Fibroblast of skin of right biceps (primary cell): ENCODE results near the gene INSIG1.

Source experiments
- DNase-seq: peaks from one replicate; pipeline ENCODE4 v3.0.0-alpha.2; 2013

The INSIG1 gene

GRCh38 chr7:155297517-155298287 is at the start of gene INSIG1:
TSS of gene INSIG1 (plus strand) at chr7:155297878. CDS start at chr7:155298286, 408 bp downstream.
- DNase-seq, result peak; percentile 95

- no peak for DNase-seq
Observed at GRCh38 chr7:155248366-155248756, 49.3 kb upstream of the INSIG1 start.

GRCh38 chr7:155251831-155252230 is 45.8 kb upstream of the INSIG1 start:
- no peak for DNase-seq

GRCh38 chr7:155252444-155252887 is 45.2 kb upstream of the INSIG1 start:
- DNase-seq, result peak; percentile 33

- DNase-seq, result no peak
Observed at GRCh38 chr7:155252892-155253501, 44.7 kb upstream of the INSIG1 start.

- DNase-seq, result no peak
Observed at GRCh38 chr7:155254018-155254417, 43.7 kb upstream of the INSIG1 start.

- no peak for DNase-seq
Observed at GRCh38 chr7:155255071-155255470, 42.6 kb upstream of the INSIG1 start.

- peak; percentile 45 for DNase-seq
Observed at GRCh38 chr7:155255621-155256020, 42.1 kb upstream of the INSIG1 start.

GRCh38 chr7:155256081-155256760 is 41.5 kb upstream of the INSIG1 start:
- DNase-seq, result no peak

GRCh38 chr7:155256761-155257481 is 40.8 kb upstream of the INSIG1 start:
- no peak for DNase-seq

GRCh38 chr7:155257482-155258225 is 40.0 kb upstream of the INSIG1 start:
- peak; percentile 75 for DNase-seq

GRCh38 chr7:155258226-155258560 is 39.5 kb upstream of the INSIG1 start:
- DNase-seq, result peak; percentile 87

- DNase-seq, result no peak
Observed at GRCh38 chr7:155259866-155260497, 37.7 kb upstream of the INSIG1 start.

- DNase-seq, result no peak
Observed at GRCh38 chr7:155260498-155260872, 37.2 kb upstream of the INSIG1 start.

GRCh38 chr7:155261031-155261985 is 36.4 kb upstream of the INSIG1 start:
- no peak for DNase-seq

- peak; percentile 39 for DNase-seq
Observed at GRCh38 chr7:155262031-155262430, 35.6 kb upstream of the INSIG1 start.

GRCh38 chr7:155263051-155263450 is 34.6 kb upstream of the INSIG1 start:
- DNase-seq, result no peak

- no peak for DNase-seq
Observed at GRCh38 chr7:155263581-155264143, 34.0 kb upstream of the INSIG1 start.

- no peak for DNase-seq
Observed at GRCh38 chr7:155265144-155265543, 32.5 kb upstream of the INSIG1 start.

GRCh38 chr7:155265961-155266360 is 31.7 kb upstream of the INSIG1 start:
- DNase-seq, result no peak

- no peak for DNase-seq
Observed at GRCh38 chr7:155266440-155266839, 31.2 kb upstream of the INSIG1 start.
